Activated naive CD8-positive, alpha-beta T cell (primary cell): ENCODE results near the gene CRYGS.
"Not testable (repeated sequence)": the region's sequence is repeated elsewhere in the genome, so short reads cannot be mapped to it uniquely, and the experiment has no call there.

Experiments
- H3K27ac Mint-ChIP-seq: one replicate; pipeline ENCODE4 v1.8.0; 2021; ENCODE audit warnings: mixed read lengths
- H3K27me3 Mint-ChIP-seq: one replicate; pipeline ENCODE4 v1.8.0; 2021; ENCODE audit warnings: mixed read lengths
- H3K36me3 Mint-ChIP-seq: one replicate; pipeline ENCODE4 v1.8.0; 2021; ENCODE audit warnings: mixed read lengths
- H3K4me1 Mint-ChIP-seq: one replicate; pipeline ENCODE4 v1.8.0; 2021; ENCODE audit warnings: low read depth, mixed read lengths
- H3K4me3 Mint-ChIP-seq: one replicate; pipeline ENCODE4 v1.8.0; 2021; ENCODE audit warnings: mild to moderate bottlenecking, mixed read lengths
- H3K9me3 Mint-ChIP-seq: one replicate; pipeline ENCODE4 v1.8.0; 2021; ENCODE audit warnings: low read depth, mixed read lengths

CRYGS gene

DNA sequence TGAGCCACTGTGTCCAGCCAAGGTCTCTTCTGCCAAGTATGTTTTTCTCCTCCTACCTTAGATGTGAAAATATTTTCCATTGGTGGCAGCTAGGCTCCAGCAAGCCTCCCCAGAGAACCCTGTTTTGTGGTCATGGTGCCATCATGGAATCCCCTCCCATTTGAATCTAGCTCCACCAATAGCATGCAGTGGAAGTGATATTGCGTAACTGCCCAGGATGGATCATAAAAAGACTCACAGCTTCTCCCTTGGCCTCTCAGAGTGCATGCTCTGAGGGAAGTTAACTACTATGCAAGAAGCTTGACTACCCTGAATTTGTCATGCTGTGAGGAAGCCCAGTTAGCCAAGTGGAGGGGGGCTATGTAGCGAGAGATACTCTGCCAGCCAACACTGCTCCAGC, 27.5 kb downstream of the CRYGS start:
- Mint-ChIP-seq H3K4me1 (peaks cover 80% of the 10 kb centered on the region), H3K27me3 (no peaks in the 10 kb centered on the region), H3K9me3 (no peaks in the 10 kb centered on the region), H3K4me3 (no peak overlapping the region), H3K27ac (no peak overlapping the region), H3K36me3 (peaks cover 2% of the 10 kb centered on the region)

GRCh38 chr3:186515125-186515524, 29.1 kb downstream of the CRYGS start:
- Mint-ChIP-seq H3K9me3 (no peaks in the 10 kb centered on the region), H3K4me3 (no peak overlapping the region), H3K36me3 (peaks cover 2% of the 10 kb centered on the region), H3K4me1 (peaks cover 78% of the 10 kb centered on the region), H3K27ac (no peak overlapping the region), H3K27me3 (no peaks in the 10 kb centered on the region)

- H3K27ac Mint-ChIP-seq = peak overlapping the region; percentile 41
- peaks cover 2% of the 10 kb centered on the region for H3K36me3 Mint-ChIP-seq
- H3K27me3 Mint-ChIP-seq = no peaks in the 10 kb centered on the region
- H3K4me3 Mint-ChIP-seq = peak overlapping the region; percentile 18
- H3K4me1 Mint-ChIP-seq = peaks cover 72% of the 10 kb centered on the region
- no peaks in the 10 kb centered on the region for H3K9me3 Mint-ChIP-seq
Observed at GRCh38 chr3:186514296-186515002, 29.7 kb downstream of the CRYGS start.

DNA sequence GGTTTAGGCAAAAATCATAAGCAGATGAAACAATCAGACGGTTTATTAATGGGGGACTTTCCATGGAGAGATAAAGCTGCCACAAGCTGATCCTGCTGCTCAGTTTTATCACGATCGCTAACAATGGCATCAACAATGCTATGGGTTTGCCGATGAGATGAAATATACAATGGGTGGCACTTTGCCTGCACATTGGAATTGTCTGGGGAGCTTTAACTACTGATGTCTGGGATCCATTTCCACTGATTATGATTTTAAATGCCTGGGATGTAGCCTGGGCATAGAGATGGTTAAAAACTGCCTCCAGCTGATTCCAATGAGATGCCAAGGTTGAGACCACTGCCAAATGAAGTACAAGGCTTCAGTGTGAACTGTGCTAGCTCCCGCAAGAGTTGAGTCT, 30.8 kb downstream of the CRYGS start:
- Mint-ChIP-seq H3K4me1 (peaks cover 61% of the 10 kb centered on the region), H3K9me3 (no peaks in the 10 kb centered on the region), H3K27ac (no peak overlapping the region), H3K27me3 (no peaks in the 10 kb centered on the region), H3K36me3 (peaks cover 2% of the 10 kb centered on the region), H3K4me3 (no peak overlapping the region)

- Mint-ChIP-seq H3K4me3 (no peak overlapping the region), H3K9me3 (no peaks in the 10 kb centered on the region), H3K27me3 (no peaks in the 10 kb centered on the region), H3K27ac (no peak overlapping the region), H3K4me1 (peaks cover 55% of the 10 kb centered on the region), H3K36me3 (peaks cover 2% of the 10 kb centered on the region)
Observed at GRCh38 chr3:186512570-186513302, 31.4 kb downstream of the CRYGS start.

DNA sequence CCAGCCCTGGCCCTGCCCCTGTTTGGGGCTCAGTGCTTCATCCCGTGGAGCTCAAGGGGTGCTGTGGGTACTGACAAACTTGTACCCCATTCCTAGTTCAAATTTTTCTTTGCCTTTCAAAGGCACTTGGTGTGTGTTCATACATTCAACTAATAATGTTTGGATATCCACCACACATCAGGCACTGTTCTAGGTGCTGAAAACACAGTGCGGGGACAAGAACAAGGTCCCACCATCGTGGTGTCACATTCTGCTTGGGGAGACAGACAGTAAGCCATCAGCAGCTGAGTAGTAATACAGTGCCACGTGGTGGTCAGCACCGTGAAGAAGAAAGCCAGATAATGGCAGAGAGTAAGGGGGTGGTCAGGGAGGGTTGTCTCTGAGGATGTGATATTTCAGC, 32.5 kb downstream of the CRYGS start:
- Mint-ChIP-seq H3K9me3 (no peaks in the 10 kb centered on the region), H3K27ac (peak overlapping the region; percentile 22), H3K27me3 (peaks cover 2% of the 10 kb centered on the region), H3K4me3 (no peak overlapping the region), H3K36me3 (peaks cover 2% of the 10 kb centered on the region), H3K4me1 (peaks cover 50% of the 10 kb centered on the region)

DNA sequence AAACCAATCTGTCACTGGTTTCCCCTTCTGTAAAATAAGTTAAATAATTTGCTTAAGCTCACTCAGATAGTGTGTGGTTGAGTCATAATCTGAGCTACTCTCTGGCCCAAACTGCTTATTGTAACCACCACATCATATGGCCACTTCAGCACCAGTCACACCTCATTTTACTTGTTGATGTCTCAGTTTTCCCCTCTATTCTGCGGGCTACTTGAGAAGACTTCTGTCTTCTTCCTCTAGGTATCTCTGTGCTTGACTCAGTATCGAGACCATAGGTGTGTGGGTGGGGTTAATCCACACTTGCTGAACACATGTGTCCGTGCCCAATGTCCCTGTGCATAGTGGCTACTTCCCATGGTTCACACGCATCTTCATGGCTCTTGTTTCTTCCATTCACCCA, 32.9 kb downstream of the CRYGS start:
- Mint-ChIP-seq H3K27me3 (peaks cover 2% of the 10 kb centered on the region), H3K36me3 (no peaks in the 10 kb centered on the region), H3K27ac (peak overlapping the region; percentile 13), H3K9me3 (no peaks in the 10 kb centered on the region), H3K4me1 (peaks cover 47% of the 10 kb centered on the region), H3K4me3 (no peak overlapping the region)

DNA sequence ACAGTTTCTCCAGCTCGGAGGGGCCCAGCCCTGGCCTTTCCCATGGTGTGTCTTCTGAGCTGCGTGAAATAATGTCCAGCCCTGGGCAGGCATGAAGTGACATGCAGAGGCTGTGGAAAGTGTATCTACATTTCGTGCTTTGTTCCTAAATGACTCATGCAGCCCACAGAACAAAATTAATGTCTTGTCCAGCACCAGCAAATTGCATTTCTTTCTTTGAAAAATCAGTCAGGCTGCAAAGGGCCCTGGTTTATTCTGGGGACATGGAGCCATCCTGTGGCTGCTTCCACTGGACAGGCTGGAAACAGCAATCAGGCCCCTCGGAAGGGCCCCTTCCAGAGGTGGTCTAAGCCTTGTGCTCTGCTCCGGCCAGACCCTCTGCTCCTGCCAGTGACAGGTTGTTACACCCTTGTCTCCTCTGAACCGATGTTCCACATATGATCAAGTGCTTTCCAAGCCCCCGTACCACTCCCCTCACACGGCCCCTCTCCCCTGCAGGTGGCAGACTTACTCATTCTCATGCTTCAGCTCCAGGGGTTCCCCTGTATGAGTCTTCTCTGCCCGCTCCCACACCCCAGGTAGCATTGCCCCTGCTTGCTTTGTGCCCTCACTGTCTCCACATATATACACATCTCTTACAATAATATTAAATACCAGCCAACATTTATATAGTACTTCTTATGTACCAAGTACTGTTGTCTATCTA, 33.7 kb downstream of the CRYGS start:
- H3K4me3 Mint-ChIP-seq = no peak overlapping the region
- peaks cover 40% of the 10 kb centered on the region for H3K4me1 Mint-ChIP-seq
- H3K27me3 Mint-ChIP-seq = peaks cover 2% of the 10 kb centered on the region
- no peaks in the 10 kb centered on the region for H3K9me3 Mint-ChIP-seq
- H3K36me3 Mint-ChIP-seq = no peaks in the 10 kb centered on the region
- H3K27ac Mint-ChIP-seq = peak overlapping the region; percentile 37

GRCh38 chr3:186509423-186509822, 34.8 kb downstream of the CRYGS start:
- H3K27ac Mint-ChIP-seq = peak overlapping the region; percentile 31
- no peaks in the 10 kb centered on the region for H3K36me3 Mint-ChIP-seq
- H3K27me3 Mint-ChIP-seq = peaks cover 2% of the 10 kb centered on the region
- H3K4me3 Mint-ChIP-seq = no peak overlapping the region
- peaks cover 29% of the 10 kb centered on the region for H3K4me1 Mint-ChIP-seq
- H3K9me3 Mint-ChIP-seq = no peaks in the 10 kb centered on the region

DNA sequence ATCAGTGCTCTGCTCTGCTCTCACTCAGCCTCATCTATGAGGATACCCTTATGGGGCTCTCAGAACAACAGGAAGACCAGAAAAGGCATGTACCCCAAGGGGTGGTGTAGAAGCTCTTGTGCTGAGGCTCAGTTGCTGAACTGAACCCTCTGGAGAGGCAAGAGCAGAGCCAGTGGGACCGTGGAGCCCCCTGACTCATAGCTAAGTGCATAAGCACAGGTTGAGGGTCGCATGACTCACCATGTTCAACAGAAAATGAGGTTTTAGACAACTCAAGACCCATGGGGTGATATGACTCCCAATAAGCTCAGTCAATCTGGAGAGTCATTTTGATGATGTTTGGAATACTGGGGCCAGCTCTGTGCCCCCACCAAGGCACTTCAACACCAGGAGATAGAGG, 37.3 kb downstream of the CRYGS start:
- Mint-ChIP-seq H3K27me3 (peaks cover 2% of the 10 kb centered on the region), H3K9me3 (no peaks in the 10 kb centered on the region), H3K4me1 (peaks cover 26% of the 10 kb centered on the region), H3K36me3 (no peaks in the 10 kb centered on the region), H3K27ac (peak overlapping the region; percentile 42), H3K4me3 (peak overlapping the region; percentile 15)

DNA sequence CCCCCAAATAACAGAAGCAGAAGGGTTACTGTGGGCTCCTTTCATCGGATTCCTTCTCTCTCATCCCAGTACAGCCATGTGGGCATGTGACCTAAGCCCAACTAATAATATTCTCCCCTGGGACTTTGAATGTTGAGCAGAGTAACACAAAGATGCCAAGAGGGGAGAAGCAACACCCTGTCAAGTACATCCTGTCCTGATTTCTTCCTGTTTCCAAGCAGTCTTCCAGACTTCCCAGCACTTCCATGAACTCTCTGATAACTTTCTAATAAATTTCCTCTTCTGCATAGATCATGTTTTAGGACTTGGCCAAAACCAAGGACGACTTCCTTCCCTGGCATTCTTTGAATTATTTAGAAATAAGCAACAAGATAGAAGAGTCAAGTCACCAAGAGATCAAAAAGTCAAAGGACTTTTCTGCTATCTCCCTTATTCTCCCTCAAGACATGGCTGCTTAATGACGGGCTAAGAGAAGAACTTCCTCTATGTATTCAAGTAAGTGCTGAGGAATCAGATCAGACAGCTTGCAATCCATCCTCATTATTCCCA, 37.9 kb downstream of the CRYGS start:
- H3K9me3 Mint-ChIP-seq = no peaks in the 10 kb centered on the region
- H3K27me3 Mint-ChIP-seq = peaks cover 2% of the 10 kb centered on the region
- H3K4me3 Mint-ChIP-seq = no peak overlapping the region
- H3K4me1 Mint-ChIP-seq = peaks cover 20% of the 10 kb centered on the region
- H3K27ac Mint-ChIP-seq = no peak overlapping the region
- no peaks in the 10 kb centered on the region for H3K36me3 Mint-ChIP-seq

- no peak overlapping the region for H3K27ac Mint-ChIP-seq
Observed at GRCh38 chr3:186502966-186503712, 41.0 kb downstream of the CRYGS start.

GRCh38 chr3:186502138-186502948, 41.8 kb downstream of the CRYGS start:
- H3K4me3 Mint-ChIP-seq = no peak overlapping the region
- no peak overlapping the region for H3K27ac Mint-ChIP-seq
- peaks cover 2% of the 10 kb centered on the region for H3K27me3 Mint-ChIP-seq
- peaks cover 5% of the 10 kb centered on the region for H3K9me3 Mint-ChIP-seq
- H3K36me3 Mint-ChIP-seq = peaks cover 8% of the 10 kb centered on the region
- peaks cover 12% of the 10 kb centered on the region for H3K4me1 Mint-ChIP-seq

More at GRCh38 chr3:186502966-186503712, 41.0 kb downstream of the CRYGS start:
- Mint-ChIP-seq H3K27me3 (peaks cover 2% of the 10 kb centered on the region), H3K9me3 (peaks cover 5% of the 10 kb centered on the region), H3K4me1 (peaks cover 12% of the 10 kb centered on the region), H3K4me3 (no peak overlapping the region), H3K36me3 (peaks cover 8% of the 10 kb centered on the region)

- H3K4me3 Mint-ChIP-seq, H3K27me3 Mint-ChIP-seq, H3K4me1 Mint-ChIP-seq, H3K9me3 Mint-ChIP-seq, H3K27ac Mint-ChIP-seq, H3K36me3 Mint-ChIP-seq: not testable (repeated sequence)
Observed at GRCh38 chr3:186499949-186500348, 44.2 kb downstream of the CRYGS start.
